HepG2 (cell line): Measurements from ENCODE around the gene ZNF764. TPM values are rescaled to one million over a fixed set of nuclear protein-coding genes. Genes with fewer than 3 reads are reported as not detected.

ENCODE experiments used
- ARNTL ChIP-seq: sonication (generic); formaldehyde crosslinking; IDR thresholded peaks from 2 replicates; pipeline ENCODE4 v1.4.0; 2020; ENCODE audit warnings: mild to moderate bottlenecking, missing genetic modification reagents
- ASH2L ChIP-seq: fragments of 300-600, 200-600 bp; sonication (generic); IDR thresholded peaks from 2 replicates; pipeline ENCODE4 v1.7.0; 2017; ENCODE audit warnings: low read depth, mild to moderate bottlenecking, moderate library complexity, mixed read lengths, low read length; ENCODE audit not compliant: insufficient read length
- ELF4 ChIP-seq: sonication (generic); formaldehyde crosslinking; IDR thresholded peaks from 2 replicates; pipeline ENCODE4 v1.5.0; 2020; ENCODE audit warnings: missing genetic modification reagents, mild to moderate bottlenecking, moderate library complexity, borderline replicate concordance
- NFIC ChIP-seq: IDR thresholded peaks from 2 replicates; pipeline ENCODE4 v1.6.1; 2012; ENCODE audit warnings: mild to moderate bottlenecking, low read length, inconsistent platforms
- NKX3-1 ChIP-seq: sonication (generic); formaldehyde crosslinking; IDR thresholded peaks from 2 replicates; pipeline ENCODE4 v1.5.0; 2020; ENCODE audit warnings: missing genetic modification reagents
- SETDB1 ChIP-seq: sonication (generic); formaldehyde crosslinking; IDR thresholded peaks from 2 replicates; pipeline ENCODE4 v1.5.1; 2020; ENCODE audit warnings: missing genetic modification reagents, mild to moderate bottlenecking, borderline replicate concordance
- SNAI1 ChIP-seq: sonication (generic); formaldehyde crosslinking; IDR thresholded peaks from 2 replicates; pipeline ENCODE4 v1.5.0; 2020; ENCODE audit warnings: mild to moderate bottlenecking, missing genetic modification reagents, borderline replicate concordance
- ZBTB42 ChIP-seq: sonication (generic); formaldehyde crosslinking; IDR thresholded peaks from 2 replicates; pipeline ENCODE4 v1.5.0; 2020; ENCODE audit warnings: mild to moderate bottlenecking, missing genetic modification reagents
- ZNF569 ChIP-seq: sonication (generic); formaldehyde crosslinking; IDR thresholded peaks from 2 replicates; pipeline ENCODE4 v1.5.0; 2020; ENCODE audit warnings: mild to moderate bottlenecking, missing genetic modification reagents, moderate library complexity, borderline replicate concordance
- ZNF577 ChIP-seq: sonication (generic); formaldehyde crosslinking; IDR thresholded peaks from 2 replicates; pipeline ENCODE4 v1.4.0; 2020; ENCODE audit warnings: mild to moderate bottlenecking, low read depth, missing genetic modification reagents, borderline replicate concordance
- ZNF839 ChIP-seq: sonication (generic); formaldehyde crosslinking; IDR thresholded peaks from 2 replicates; pipeline ENCODE4 v1.4.0; 2020; ENCODE audit warnings: missing genetic modification reagents, mild to moderate bottlenecking, borderline replicate concordance
- polyA plus RNA-seq, 8 experiments: library from polyadenylated mRNA; depleted of rRNA in 3 of 8; stranded (reverse) in 7 of 8; unstranded in 1 of 8; fragments of >200 nt; fragmentation: Illumina TruSeq in 4 of 8; extraction: Trizol in 4 of 8; gene quantifications; 2 replicates each; pipeline versions ENCODE4 v1.2.1 to v1.2.3, GENCODE V29; 2011 to 2016; ENCODE audit warnings: low read depth in 4 of 8, missing spikeins in 1 of 8, mixed read lengths in 1 of 8; ENCODE audit not compliant: insufficient read depth in 1 of 8
- total RNA-seq, 5 experiments: library from RNA; depleted of rRNA; stranded (reverse); fragments of >200 nt; fragmentation: Illumina TruSeq; extraction: Trizol; gene quantifications; 2 replicates each; pipeline ENCODE4 v1.2.3, GENCODE V29; 2016; ENCODE audit warnings: low read depth in 1 of 5
- TF ChIP-seq, protein P1 (sequence below): sonication (generic); formaldehyde crosslinking; IDR thresholded peaks from 2 replicates; pipeline ENCODE4 v1.9.0; 2021; ENCODE audit warnings: missing genetic modification reagents, borderline replicate concordance
- TF ChIP-seq, protein P2 (sequence below): sonication (generic); formaldehyde crosslinking; IDR thresholded peaks from 2 replicates; pipeline ENCODE4 v1.9.0; 2022; ENCODE audit warnings: low read depth, missing genetic modification reagents
- TF ChIP-seq, protein P3 (sequence below): sonication (generic); formaldehyde crosslinking; IDR thresholded peaks from 2 replicates; pipeline ENCODE4 v1.5.1; 2020; ENCODE audit warnings: mild to moderate bottlenecking, moderate library complexity, missing genetic modification reagents
- TF ChIP-seq, protein P4 (sequence below): sonication (generic); formaldehyde crosslinking; IDR thresholded peaks from 2 replicates; pipeline ENCODE4 v1.4.0; 2020; ENCODE audit warnings: mild to moderate bottlenecking, missing genetic modification reagents
- TF ChIP-seq, protein P5 (sequence below): sonication (generic); formaldehyde crosslinking; conservative IDR thresholded peaks from 2 replicates; pipeline ENCODE4 v1.5.0; 2020; ENCODE audit warnings: missing genetic modification reagents
- TF ChIP-seq, protein P6 (sequence below): IDR thresholded peaks from 2 replicates; pipeline ENCODE4 v1.6.1; 2016; ENCODE audit warnings: low read depth, borderline replicate concordance

The ZNF764 gene
- total and polyA plus RNA-seq, 2 of the 13 experiments (the other 11 are each of a cell fraction or from before 2014, with no cell fraction given) = 4.1 to 9.1 TPM

DNA sequence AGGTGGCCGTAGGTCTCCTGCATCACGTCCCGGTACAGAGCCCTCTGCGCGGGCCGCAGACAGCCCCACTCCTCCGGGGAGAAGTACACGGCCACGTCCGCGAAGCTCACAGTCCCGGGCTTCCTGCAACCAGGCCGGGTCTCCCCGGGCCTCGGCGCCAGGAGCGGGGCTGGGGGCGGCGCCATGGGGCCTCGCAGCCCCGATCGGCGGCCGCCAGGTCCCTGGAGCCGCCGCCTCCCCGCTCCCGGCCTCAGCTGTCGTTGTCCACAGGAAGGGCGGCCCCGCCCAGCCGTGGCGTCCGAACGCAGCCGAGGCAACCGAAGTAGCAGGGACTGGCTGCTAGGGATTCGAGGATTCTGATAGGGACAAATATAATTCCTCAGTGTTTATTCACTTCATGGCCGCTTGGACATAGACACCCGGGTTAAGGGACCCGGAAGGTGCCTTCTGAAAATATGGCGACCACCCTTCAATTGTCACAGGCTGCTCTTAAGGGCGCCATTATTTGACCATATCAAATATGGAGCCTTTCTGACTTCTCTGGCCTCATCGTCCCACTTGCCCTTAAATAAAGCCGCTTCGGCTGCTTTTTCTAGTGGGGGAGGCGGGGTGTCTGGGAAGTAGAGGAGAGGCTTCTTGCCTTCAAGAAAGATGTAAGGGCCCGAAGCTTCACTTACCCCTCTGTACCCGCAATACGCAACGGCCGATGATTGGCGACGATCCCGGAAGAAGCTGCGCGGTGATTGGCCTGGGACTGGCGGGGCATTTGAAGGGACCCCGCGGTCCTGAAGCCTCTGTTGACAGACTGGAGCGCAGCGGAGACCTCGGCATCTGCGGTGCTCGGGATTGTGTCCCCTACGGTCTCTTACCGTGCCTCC lies 13.5 kb upstream of the ZNF764 start, which contains the start of gene ZNF688 (continued):
- TF ChIP-seq, protein P1, sequence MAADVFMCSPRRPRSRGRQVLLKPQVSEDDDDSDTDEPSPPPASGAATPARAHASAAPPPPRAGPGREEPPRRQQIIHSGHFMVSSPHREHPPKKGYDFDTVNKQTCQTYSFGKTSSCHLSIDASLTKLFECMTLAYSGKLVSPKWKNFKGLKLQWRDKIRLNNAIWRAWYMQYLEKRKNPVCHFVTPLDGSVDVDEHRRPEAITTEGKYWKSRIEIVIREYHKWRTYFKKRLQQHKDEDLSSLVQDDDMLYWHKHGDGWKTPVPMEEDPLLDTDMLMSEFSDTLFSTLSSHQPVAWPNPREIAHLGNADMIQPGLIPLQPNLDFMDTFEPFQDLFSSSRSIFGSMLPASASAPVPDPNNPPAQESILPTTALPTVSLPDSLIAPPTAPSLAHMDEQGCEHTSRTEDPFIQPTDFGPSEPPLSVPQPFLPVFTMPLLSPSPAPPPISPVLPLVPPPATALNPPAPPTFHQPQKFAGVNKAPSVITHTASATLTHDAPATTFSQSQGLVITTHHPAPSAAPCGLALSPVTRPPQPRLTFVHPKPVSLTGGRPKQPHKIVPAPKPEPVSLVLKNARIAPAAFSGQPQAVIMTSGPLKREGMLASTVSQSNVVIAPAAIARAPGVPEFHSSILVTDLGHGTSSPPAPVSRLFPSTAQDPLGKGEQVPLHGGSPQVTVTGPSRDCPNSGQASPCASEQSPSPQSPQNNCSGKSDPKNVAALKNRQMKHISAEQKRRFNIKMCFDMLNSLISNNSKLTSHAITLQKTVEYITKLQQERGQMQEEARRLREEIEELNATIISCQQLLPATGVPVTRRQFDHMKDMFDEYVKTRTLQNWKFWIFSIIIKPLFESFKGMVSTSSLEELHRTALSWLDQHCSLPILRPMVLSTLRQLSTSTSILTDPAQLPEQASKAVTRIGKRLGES (CRISPR knock-in tag) = no peak
- TF ChIP-seq NFIC = 0 out of 2 replicates have a peak, but pooled peaks have one; percentile 30
- no peak for TF ChIP-seq SNAI1 (CRISPR knock-in tag)
- TF ChIP-seq, protein P2, sequence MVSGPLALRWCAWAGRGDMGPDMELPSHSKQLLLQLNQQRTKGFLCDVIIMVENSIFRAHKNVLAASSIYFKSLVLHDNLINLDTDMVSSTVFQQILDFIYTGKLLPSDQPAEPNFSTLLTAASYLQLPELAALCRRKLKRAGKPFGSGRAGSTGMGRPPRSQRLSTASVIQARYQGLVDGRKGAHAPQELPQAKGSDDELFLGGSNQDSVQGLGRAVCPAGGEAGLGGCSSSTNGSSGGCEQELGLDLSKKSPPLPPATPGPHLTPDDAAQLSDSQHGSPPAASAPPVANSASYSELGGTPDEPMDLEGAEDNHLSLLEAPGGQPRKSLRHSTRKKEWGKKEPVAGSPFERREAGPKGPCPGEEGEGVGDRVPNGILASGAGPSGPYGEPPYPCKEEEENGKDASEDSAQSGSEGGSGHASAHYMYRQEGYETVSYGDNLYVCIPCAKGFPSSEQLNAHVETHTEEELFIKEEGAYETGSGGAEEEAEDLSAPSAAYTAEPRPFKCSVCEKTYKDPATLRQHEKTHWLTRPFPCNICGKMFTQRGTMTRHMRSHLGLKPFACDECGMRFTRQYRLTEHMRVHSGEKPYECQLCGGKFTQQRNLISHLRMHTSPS = no peak
- no peak for TF ChIP-seq NKX3-1
- TF ChIP-seq, protein P3, sequence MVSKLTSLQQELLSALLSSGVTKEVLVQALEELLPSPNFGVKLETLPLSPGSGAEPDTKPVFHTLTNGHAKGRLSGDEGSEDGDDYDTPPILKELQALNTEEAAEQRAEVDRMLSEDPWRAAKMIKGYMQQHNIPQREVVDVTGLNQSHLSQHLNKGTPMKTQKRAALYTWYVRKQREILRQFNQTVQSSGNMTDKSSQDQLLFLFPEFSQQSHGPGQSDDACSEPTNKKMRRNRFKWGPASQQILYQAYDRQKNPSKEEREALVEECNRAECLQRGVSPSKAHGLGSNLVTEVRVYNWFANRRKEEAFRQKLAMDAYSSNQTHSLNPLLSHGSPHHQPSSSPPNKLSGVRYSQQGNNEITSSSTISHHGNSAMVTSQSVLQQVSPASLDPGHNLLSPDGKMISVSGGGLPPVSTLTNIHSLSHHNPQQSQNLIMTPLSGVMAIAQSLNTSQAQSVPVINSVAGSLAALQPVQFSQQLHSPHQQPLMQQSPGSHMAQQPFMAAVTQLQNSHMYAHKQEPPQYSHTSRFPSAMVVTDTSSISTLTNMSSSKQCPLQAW (CRISPR knock-in tag) = peak; percentile 86
- TF ChIP-seq ZNF569 (CRISPR knock-in tag) = no peak
- TF ChIP-seq, protein P4, sequence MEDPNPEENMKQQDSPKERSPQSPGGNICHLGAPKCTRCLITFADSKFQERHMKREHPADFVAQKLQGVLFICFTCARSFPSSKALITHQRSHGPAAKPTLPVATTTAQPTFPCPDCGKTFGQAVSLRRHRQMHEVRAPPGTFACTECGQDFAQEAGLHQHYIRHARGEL = no peak
- TF ChIP-seq ZBTB42 (CRISPR knock-in tag) = no peak; the same call in 1 of the 2 replicates
- TF ChIP-seq ZNF839 = no peak
- TF ChIP-seq, protein P5, sequence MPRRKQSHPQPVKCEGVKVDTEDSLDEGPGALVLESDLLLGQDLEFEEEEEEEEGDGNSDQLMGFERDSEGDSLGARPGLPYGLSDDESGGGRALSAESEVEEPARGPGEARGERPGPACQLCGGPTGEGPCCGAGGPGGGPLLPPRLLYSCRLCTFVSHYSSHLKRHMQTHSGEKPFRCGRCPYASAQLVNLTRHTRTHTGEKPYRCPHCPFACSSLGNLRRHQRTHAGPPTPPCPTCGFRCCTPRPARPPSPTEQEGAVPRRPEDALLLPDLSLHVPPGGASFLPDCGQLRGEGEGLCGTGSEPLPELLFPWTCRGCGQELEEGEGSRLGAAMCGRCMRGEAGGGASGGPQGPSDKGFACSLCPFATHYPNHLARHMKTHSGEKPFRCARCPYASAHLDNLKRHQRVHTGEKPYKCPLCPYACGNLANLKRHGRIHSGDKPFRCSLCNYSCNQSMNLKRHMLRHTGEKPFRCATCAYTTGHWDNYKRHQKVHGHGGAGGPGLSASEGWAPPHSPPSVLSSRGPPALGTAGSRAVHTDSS (CRISPR knock-in tag) = no peak
- TF ChIP-seq, protein P6, sequence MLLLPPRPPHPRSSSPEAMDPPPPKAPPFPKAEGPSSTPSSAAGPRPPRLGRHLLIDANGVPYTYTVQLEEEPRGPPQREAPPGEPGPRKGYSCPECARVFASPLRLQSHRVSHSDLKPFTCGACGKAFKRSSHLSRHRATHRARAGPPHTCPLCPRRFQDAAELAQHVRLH = peak; percentile 24; the same call in 1 of the 2 replicates
- peak; percentile 18; the same call in 1 of the 2 replicates for TF ChIP-seq ARNTL
- peak; percentile 90 for TF ChIP-seq ASH2L
- TF ChIP-seq ELF4 (CRISPR knock-in tag) = peak; percentile 97
- no peak for TF ChIP-seq SETDB1
- no peak for TF ChIP-seq ZNF577
